Measurements from ENCODE around the gene ZNF195. TPM values are rescaled to one million over a fixed set of nuclear protein-coding genes. Genes with fewer than 3 reads are reported as not detected.

The ZNF195 gene
- total RNA-seq, 1 donor from 2014 or later: 54.8 TPM

GRCh38 chr11:3344327-3345174 lies 34.4 kb downstream of the ZNF195 start:
- Mint-ChIP-seq H3K36me3 (ENCODE audit: low read depth) (peaks cover 5% of the 10 kb centered on the region), H3K9me3 (peaks cover 7% of the 10 kb centered on the region), H3K4me3 (no peak overlapping the region), H3K27me3 (peaks cover 18% of the 10 kb centered on the region), H3K27ac (no peak overlapping the region), H3K4me1 (no peaks in the 10 kb centered on the region)
- TF ChIP-seq CTCF (IDR thresholded peaks at IDR 0.05): no peak
- CTCF ChIA-PET: no interaction called here
- POLR2A ChIA-PET: no interaction called here
- intact Hi-C loops (cut with micrococcal nuclease): loop anchor here (10.0 kb wide), 1 partner anchor 60 kb away; no protein-coding TSS in a partner anchor
- no peak for DNase-seq
- ATAC-seq (ENCODE audit: low read depth): no peak

- TF ChIP-seq CTCF (IDR thresholded peaks at IDR 0.05): no peak
- no peaks in the 10 kb centered on the region for H3K4me1 Mint-ChIP-seq
- H3K4me3 Mint-ChIP-seq: no peak overlapping the region
- intact Hi-C loops (cut with micrococcal nuclease): loop anchor here (10.0 kb wide), 1 partner anchor 62 kb away; no protein-coding TSS in a partner anchor
- peaks cover 7% of the 10 kb centered on the region for H3K9me3 Mint-ChIP-seq
- ChIA-PET POLR2A (no interaction called here), CTCF (interaction anchor here (0.7 kb wide), 1 partner anchor 66 kb away, joined by 3 read pairs; no protein-coding TSS in a partner anchor)
- peaks cover 30% of the 10 kb centered on the region for H3K27me3 Mint-ChIP-seq
- ATAC-seq (ENCODE audit: low read depth) (no peak), DNase-seq (no peak)
- H3K27ac Mint-ChIP-seq: no peak overlapping the region
- H3K36me3 Mint-ChIP-seq (ENCODE audit: low read depth): peaks cover 5% of the 10 kb centered on the region
Measured at GRCh38 chr11:3342709-3343108, 36.2 kb downstream of the ZNF195 start.

- CTCF ChIA-PET: interaction anchor here (0.6 to 2.0 kb wide), 4 partner anchors 14 to 67 kb away, joined by 3 to 8 read pairs (median 4); no protein-coding TSS in a partner anchor
- TF ChIP-seq CTCF (IDR thresholded peaks at IDR 0.05): no peak
- Mint-ChIP-seq H3K4me3 (no peak overlapping the region), H3K4me1 (no peaks in the 10 kb centered on the region), H3K9me3 (no peaks in the 10 kb centered on the region), H3K27ac (no peak overlapping the region), H3K27me3 (peaks cover 30% of the 10 kb centered on the region), H3K36me3 (ENCODE audit: low read depth) (no peaks in the 10 kb centered on the region)
- ATAC-seq (ENCODE audit: low read depth) (no peak), DNase-seq (no peak)
- intact Hi-C loops (cut with micrococcal nuclease): loop anchor here (10.0 kb wide), 1 partner anchor 64 kb away; no protein-coding TSS in a partner anchor
- POLR2A ChIA-PET: no interaction called here
Measured at GRCh38 chr11:3341298-3341697, 37.6 kb downstream of the ZNF195 start.

- Mint-ChIP-seq H3K36me3 (ENCODE audit: low read depth) (no peaks in the 10 kb centered on the region), H3K4me1 (no peaks in the 10 kb centered on the region), H3K9me3 (no peaks in the 10 kb centered on the region), H3K27me3 (peaks cover 30% of the 10 kb centered on the region), H3K4me3 (no peak overlapping the region), H3K27ac (no peak overlapping the region)
- ATAC-seq (ENCODE audit: low read depth) (no peak), DNase-seq (no peak)
- POLR2A ChIA-PET: no interaction called here
- no peak for TF ChIP-seq CTCF (IDR thresholded peaks at IDR 0.05)
- intact Hi-C loops (cut with micrococcal nuclease): loop anchor here (10.0 kb wide), 1 partner anchor 65 kb away; no protein-coding TSS in a partner anchor
- CTCF ChIA-PET: interaction anchor here (1.3 to 2.0 kb wide), 2 partner anchors 67 to 69 kb away, joined by 3 to 8 read pairs; no protein-coding TSS in a partner anchor
Measured at GRCh38 chr11:3340025-3340424, 38.9 kb downstream of the ZNF195 start.

GRCh38 chr11:3339340-3339624 lies 39.7 kb downstream of the ZNF195 start:
- ChIA-PET POLR2A (no interaction called here), CTCF (no interaction called here)
- Mint-ChIP-seq H3K4me3 (no peak overlapping the region), H3K9me3 (no peaks in the 10 kb centered on the region), H3K36me3 (ENCODE audit: low read depth) (no peaks in the 10 kb centered on the region), H3K27me3 (peaks cover 30% of the 10 kb centered on the region), H3K4me1 (no peaks in the 10 kb centered on the region), H3K27ac (no peak overlapping the region)
- DNase-seq (no peak), ATAC-seq (ENCODE audit: low read depth) (no peak)
- intact Hi-C loops (cut with micrococcal nuclease): no loop called here
- no peak for TF ChIP-seq CTCF (IDR thresholded peaks at IDR 0.05)

All from activated B cell treated with CpG ODN at 0.5 μM for 24 hours (primary cell).